ENCODE results near the gene ASB17. TPM values are rescaled to one million over a fixed set of nuclear protein-coding genes. Genes with fewer than 3 reads are reported as not detected.

ASB17 gene
- total RNA-seq (2021): not detected in 2 replicates
- long read RNA-seq: 0 reads

DNA sequence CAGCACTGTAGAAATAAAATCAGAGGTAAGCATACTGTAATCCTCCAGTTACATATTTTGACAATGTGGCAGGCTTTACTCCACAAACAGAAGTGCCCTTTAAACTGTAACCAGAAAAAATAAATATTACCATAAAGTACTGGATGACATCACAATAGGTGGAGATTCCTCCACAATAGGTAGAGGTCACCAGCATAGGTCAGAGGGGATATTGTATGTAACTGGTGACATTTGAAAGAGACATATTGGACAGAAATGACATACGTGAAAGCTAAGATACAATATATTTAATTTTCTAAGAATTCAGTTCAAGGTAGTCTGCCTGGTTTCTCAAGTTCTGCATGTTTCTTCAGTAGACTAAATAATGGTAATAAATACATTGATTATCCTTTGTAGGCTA is at the start of gene ASB17:
TSS of gene ASB17 (minus strand) at position 101 of the 400 bp plus-strand sequence. CDS start 113 bp downstream, outside the sequence.
- H3K4me3 Mint-ChIP-seq: no peak within 1 kb of the TSS
- Histone ChIP-seq H4K20me1 (ENCODE audit: control insufficient read depth, insufficient read depth, insufficient read length) (no peaks in the 10 kb centered on the region), H3K27me3 (ENCODE audit: insufficient read depth, low read length) (no peaks in the 10 kb centered on the region), H3K23me2 (ENCODE audit: insufficient read length, low read depth, low read length, poor library complexity, severe bottlenecking) (no peaks in the 10 kb centered on the region), H3K23ac (ENCODE audit: insufficient read length, low read depth, low read length) (no peak within 1 kb of the TSS), H3K4me1 (ENCODE audit: insufficient read depth, low read length) (no peaks in the 10 kb centered on the region), H4K91ac (ENCODE audit: insufficient read length, low read depth, low read length) (no peak within 1 kb of the TSS), H3K27ac (ENCODE audit: insufficient read length, low read depth, low read length) (no peak within 1 kb of the TSS), H3K9ac (ENCODE audit: extremely low read depth, insufficient read length, low read length) (no peak within 1 kb of the TSS), H2BK20ac (ENCODE audit: low read depth, low read length, poor library complexity, severe bottlenecking) (no peak within 1 kb of the TSS), H3K9me3 (ENCODE audit: control insufficient read depth, low read depth, low read length) (no peaks in the 10 kb centered on the region), H2BK12ac (ENCODE audit: insufficient read length, low read depth, low read length) (no peak within 1 kb of the TSS), H2AK5ac (ENCODE audit: insufficient read length, low read length) (no peak within 1 kb of the TSS), H3K79me2 (ENCODE audit: insufficient read depth, low read length) (no peaks in the 10 kb centered on the region), H4K8ac (replicated peaks; ENCODE audit: insufficient read length, low read depth, low read length) (no peak within 1 kb of the TSS), H2BK120ac (ENCODE audit: low read depth, low read length, poor library complexity, severe bottlenecking) (no peak within 1 kb of the TSS), H3K56ac (ENCODE audit: insufficient read length, low read depth, low read length) (no peak within 1 kb of the TSS), H3K79me1 (ENCODE audit: insufficient read depth, low read depth, low read length, poor library complexity, severe bottlenecking) (no peaks in the 10 kb centered on the region), H3T11ph (ENCODE audit: low read length) (no peak within 1 kb of the TSS), H3K4ac (ENCODE audit: low read depth, low read length) (no peak within 1 kb of the TSS), H3K18ac (ENCODE audit: insufficient read length, low read depth, low read length) (no peak within 1 kb of the TSS), H4K5ac (ENCODE audit: insufficient read length, low read depth, low read length) (no peak within 1 kb of the TSS), H3K4me2 (ENCODE audit: insufficient read depth, insufficient read length, low read length) (no peak within 1 kb of the TSS), H2AFZ (ENCODE audit: low read length) (no peak within 1 kb of the TSS), H3K14ac (ENCODE audit: insufficient read depth, low read length) (no peak within 1 kb of the TSS), H2BK5ac (ENCODE audit: insufficient read length, low read length) (no peak within 1 kb of the TSS), H2BK15ac (ENCODE audit: low read depth, low read length) (no peak within 1 kb of the TSS)
- no peaks in the 10 kb centered on the region for H3K36me3 Mint-ChIP-seq (ENCODE audit: insufficient read depth in 1 of 3, low read depth in 3 of 3)
- WGBS (ENCODE audit: extremely low coverage, insufficient read length, low lambda C conversion rate): no CpG with 5 or more reads among the region's 1 CpG
- no peaks in the 10 kb centered on the region; a peak in 1 of 5 replicates for H3K9me3 Mint-ChIP-seq
- no peaks in the 10 kb centered on the region for H3K27me3 Mint-ChIP-seq (ENCODE audit: low read depth)
- DNase-seq: no peak
- H3K27ac Mint-ChIP-seq: no peak within 1 kb of the TSS
- H3K4me1 Mint-ChIP-seq: no peaks in the 10 kb centered on the region
- TF ChIP-seq, protein P1, sequence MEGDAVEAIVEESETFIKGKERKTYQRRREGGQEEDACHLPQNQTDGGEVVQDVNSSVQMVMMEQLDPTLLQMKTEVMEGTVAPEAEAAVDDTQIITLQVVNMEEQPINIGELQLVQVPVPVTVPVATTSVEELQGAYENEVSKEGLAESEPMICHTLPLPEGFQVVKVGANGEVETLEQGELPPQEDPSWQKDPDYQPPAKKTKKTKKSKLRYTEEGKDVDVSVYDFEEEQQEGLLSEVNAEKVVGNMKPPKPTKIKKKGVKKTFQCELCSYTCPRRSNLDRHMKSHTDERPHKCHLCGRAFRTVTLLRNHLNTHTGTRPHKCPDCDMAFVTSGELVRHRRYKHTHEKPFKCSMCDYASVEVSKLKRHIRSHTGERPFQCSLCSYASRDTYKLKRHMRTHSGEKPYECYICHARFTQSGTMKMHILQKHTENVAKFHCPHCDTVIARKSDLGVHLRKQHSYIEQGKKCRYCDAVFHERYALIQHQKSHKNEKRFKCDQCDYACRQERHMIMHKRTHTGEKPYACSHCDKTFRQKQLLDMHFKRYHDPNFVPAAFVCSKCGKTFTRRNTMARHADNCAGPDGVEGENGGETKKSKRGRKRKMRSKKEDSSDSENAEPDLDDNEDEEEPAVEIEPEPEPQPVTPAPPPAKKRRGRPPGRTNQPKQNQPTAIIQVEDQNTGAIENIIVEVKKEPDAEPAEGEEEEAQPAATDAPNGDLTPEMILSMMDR (conservative IDR thresholded peaks at IDR 0.05): no peak

Measured in H9 (cell line).